ENCODE data around the gene RLN3. TPM values are rescaled to one million over a fixed set of nuclear protein-coding genes. Genes with fewer than 3 reads are reported as not detected.

The RLN3 gene
- polyA plus RNA-seq, 2 donors, result not detected

DNA sequence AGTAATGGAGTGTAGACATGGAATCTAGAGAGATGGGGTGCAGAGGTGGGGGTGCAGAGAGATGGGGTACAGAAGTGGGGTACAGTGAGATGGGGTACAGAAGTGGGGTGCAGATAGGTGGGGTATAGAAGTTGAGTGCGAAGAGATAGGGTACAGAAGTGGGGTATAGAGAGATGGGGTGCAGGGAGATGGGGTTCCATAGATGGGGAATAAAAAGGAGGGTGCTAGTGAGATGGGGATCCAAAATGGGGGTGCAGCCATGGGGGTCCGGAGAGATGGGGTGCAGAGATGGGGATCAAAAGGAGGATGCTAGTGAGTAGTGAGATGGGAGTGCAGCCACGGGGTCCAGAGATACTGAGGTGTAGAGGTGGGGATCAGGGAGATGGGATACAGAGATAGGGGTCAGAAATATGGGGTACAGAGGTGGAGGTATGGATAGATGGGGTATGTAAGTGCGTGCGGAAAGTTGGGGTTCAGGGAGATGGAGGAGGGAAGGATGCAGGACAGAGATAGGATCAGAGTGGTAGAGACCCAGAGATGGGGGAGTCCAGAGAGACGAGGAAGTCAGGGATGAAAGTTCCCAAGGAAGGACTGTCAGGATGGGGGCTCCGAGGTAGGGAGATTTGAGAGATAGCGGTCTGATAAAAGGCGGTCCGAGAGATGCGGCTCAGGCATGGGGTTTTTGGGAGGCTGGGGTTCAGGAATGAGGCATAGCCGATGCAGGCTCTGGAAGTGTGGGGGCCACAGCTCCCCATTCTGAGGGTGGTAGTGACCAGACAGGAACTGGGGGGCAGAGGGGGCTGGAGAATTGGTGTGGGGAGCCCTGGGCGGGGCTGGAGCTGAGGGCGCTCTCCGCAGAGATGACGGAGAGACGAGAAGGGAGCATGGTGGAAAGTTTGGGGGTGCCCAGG, 30.5 kb downstream of the RLN3 start:
- no peak overlapping the region for H3K27ac ChIP-seq (ENCODE audit: low read depth in 2 of 2, low read length in 1 of 2)
- H3K27me3 ChIP-seq (ENCODE audit: control insufficient read depth in 1 of 2, insufficient read depth in 2 of 2, low read length in 2 of 2), result peaks cover 0 to 6% of the 10 kb centered on the region in 2 donors
- no peaks in the 10 kb centered on the region for H3K9me3 ChIP-seq (ENCODE audit: control insufficient read depth in 2 of 2, insufficient read depth in 1 of 2, low read depth in 1 of 2, low read length in 1 of 2)
- H3K4me3 ChIP-seq (ENCODE audit: low read depth in 1 of 2, low read length in 2 of 2), result no peak overlapping the region
- 28 to 29% methylated on average over 17 of the region's 17 CpGs for WGBS, 2 donors
- H3K4me1 ChIP-seq (ENCODE audit: control insufficient read depth in 2 of 2, insufficient read depth in 2 of 2, low read length in 1 of 2), result peaks cover 0 to 11% of the 10 kb centered on the region in 2 donors
- H3K36me3 ChIP-seq (ENCODE audit: control insufficient read depth in 2 of 2, insufficient read depth in 2 of 2, low read length in 1 of 2), result no peaks in the 10 kb centered on the region

DNA sequence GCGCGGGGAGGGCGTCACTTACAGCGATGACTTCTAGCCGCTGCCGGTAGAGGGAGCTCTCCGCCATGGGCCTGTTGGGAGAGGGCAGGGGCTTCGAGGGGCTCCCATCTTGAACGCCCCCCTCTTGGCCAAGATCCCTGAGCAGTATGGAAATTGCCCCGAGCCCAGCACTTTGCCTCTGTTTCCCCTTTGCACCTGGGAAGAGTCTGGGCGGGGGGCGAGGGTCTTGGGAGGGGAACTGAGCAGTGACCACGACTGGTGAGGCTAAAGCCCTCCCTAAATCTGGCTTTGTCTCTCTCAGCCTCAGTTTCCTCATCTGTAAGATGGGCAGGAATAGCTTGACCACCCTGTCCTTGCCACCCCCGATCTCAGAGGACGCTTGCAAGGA, 31.1 kb downstream of the RLN3 start:
- no peak overlapping the region for H3K27ac ChIP-seq (ENCODE audit: low read depth in 2 of 2, low read length in 1 of 2)
- no peaks in the 10 kb centered on the region for H3K9me3 ChIP-seq (ENCODE audit: control insufficient read depth in 2 of 2, insufficient read depth in 1 of 2, low read depth in 1 of 2, low read length in 1 of 2)
- H3K36me3 ChIP-seq (ENCODE audit: control insufficient read depth in 2 of 2, insufficient read depth in 2 of 2, low read length in 1 of 2), result no peaks in the 10 kb centered on the region
- peaks cover 0 to 6% of the 10 kb centered on the region in 2 donors for H3K27me3 ChIP-seq (ENCODE audit: control insufficient read depth in 1 of 2, insufficient read depth in 2 of 2, low read length in 2 of 2)
- H3K4me1 ChIP-seq (ENCODE audit: control insufficient read depth in 2 of 2, insufficient read depth in 2 of 2, low read length in 1 of 2), result peaks cover 0 to 11% of the 10 kb centered on the region in 2 donors
- no peak overlapping the region for H3K4me3 ChIP-seq (ENCODE audit: low read depth in 1 of 2, low read length in 2 of 2)
- 19 to 21% methylated on average over 15 of the region's 15 CpGs for WGBS, 2 donors

DNA sequence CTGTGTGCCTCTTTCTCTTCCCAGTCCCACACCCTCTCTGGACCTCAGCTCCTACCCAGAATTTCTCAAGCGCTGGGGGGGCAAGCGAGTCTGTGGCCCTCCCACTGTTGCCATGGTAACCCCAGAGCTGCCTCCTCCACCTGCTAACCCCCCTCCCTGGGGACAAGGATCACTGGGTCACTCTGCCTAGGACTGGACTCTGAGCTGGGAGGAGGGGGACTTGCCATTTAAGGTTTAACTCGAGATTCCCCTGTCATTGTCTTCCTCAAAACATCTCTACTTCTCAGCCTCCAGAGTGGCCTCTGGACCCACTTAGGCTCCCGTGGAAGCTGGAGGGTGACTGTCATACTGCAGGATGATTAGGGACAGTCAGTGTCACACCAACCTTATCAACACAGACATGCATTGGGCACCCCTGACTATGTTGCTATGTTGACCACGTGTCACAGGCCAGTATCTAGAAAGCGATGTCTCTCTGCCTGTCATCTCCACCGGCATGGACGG, 31.8 kb downstream of the RLN3 start:
- H3K36me3 ChIP-seq (ENCODE audit: control insufficient read depth in 2 of 2, insufficient read depth in 2 of 2, low read length in 1 of 2), result no peaks in the 10 kb centered on the region
- no peaks in the 10 kb centered on the region for H3K9me3 ChIP-seq (ENCODE audit: control insufficient read depth in 2 of 2, insufficient read depth in 1 of 2, low read depth in 1 of 2, low read length in 1 of 2)
- no peak overlapping the region for H3K4me3 ChIP-seq (ENCODE audit: low read depth in 1 of 2, low read length in 2 of 2)
- H3K4me1 ChIP-seq (ENCODE audit: control insufficient read depth in 2 of 2, insufficient read depth in 2 of 2, low read length in 1 of 2), result peaks cover 0 to 11% of the 10 kb centered on the region in 2 donors
- H3K27ac ChIP-seq (ENCODE audit: low read depth in 2 of 2, low read length in 1 of 2), result no peak overlapping the region
- 38 to 48% methylated on average over 8 of the region's 8 CpGs for WGBS, 2 donors
- H3K27me3 ChIP-seq (ENCODE audit: control insufficient read depth in 1 of 2, insufficient read depth in 2 of 2, low read length in 2 of 2), result peaks cover 0 to 6% of the 10 kb centered on the region in 2 donors

DNA sequence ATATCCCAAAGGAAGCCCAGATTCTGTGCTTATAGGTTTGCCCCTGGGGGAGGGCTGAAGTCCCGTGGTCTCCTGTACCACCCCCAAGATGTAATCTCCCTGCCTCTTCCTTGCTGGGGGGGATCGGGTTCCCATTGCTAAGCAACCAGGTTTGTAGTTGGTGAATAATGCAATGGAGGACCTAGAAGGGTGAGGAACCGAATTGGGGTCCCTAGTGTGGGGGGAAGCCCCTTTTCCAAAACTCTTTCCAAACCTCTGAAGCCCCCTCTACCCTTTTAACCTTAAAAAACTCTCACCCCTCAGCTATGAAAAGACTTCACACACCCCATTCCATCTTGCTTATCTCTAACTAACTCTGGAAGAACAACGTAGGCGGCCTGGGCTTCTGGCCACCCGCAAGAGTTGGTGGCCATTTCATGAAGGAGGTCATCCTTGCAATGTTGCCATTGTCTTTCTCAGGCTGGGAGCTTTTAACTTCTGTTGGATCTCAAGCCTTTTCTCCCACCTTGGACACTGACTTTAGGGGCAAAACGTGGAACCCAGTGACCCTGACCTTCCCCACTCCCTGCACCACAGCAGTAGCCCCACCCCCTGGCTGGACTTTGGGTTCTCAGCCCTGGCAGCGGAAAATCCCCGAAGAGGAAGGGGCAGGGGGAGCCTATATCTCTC, 33.3 kb downstream of the RLN3 start:
- Histone ChIP-seq H3K27me3 (ENCODE audit: control insufficient read depth in 1 of 2, insufficient read depth in 2 of 2, low read length in 2 of 2) (peaks cover 0 to 6% of the 10 kb centered on the region in 2 donors), H3K4me3 (ENCODE audit: low read depth in 1 of 2, low read length in 2 of 2) (no peak overlapping the region), H3K4me1 (ENCODE audit: control insufficient read depth in 2 of 2, insufficient read depth in 2 of 2, low read length in 1 of 2) (peaks cover 0 to 11% of the 10 kb centered on the region in 2 donors), H3K27ac (ENCODE audit: low read depth in 2 of 2, low read length in 1 of 2) (no peak overlapping the region), H3K36me3 (ENCODE audit: control insufficient read depth in 2 of 2, insufficient read depth in 2 of 2, low read length in 1 of 2) (no peaks in the 10 kb centered on the region), H3K9me3 (ENCODE audit: control insufficient read depth in 2 of 2, insufficient read depth in 1 of 2, low read depth in 1 of 2, low read length in 1 of 2) (no peaks in the 10 kb centered on the region)
- 42 to 55% methylated on average over 9 of the region's 9 CpGs for WGBS, 2 donors

DNA sequence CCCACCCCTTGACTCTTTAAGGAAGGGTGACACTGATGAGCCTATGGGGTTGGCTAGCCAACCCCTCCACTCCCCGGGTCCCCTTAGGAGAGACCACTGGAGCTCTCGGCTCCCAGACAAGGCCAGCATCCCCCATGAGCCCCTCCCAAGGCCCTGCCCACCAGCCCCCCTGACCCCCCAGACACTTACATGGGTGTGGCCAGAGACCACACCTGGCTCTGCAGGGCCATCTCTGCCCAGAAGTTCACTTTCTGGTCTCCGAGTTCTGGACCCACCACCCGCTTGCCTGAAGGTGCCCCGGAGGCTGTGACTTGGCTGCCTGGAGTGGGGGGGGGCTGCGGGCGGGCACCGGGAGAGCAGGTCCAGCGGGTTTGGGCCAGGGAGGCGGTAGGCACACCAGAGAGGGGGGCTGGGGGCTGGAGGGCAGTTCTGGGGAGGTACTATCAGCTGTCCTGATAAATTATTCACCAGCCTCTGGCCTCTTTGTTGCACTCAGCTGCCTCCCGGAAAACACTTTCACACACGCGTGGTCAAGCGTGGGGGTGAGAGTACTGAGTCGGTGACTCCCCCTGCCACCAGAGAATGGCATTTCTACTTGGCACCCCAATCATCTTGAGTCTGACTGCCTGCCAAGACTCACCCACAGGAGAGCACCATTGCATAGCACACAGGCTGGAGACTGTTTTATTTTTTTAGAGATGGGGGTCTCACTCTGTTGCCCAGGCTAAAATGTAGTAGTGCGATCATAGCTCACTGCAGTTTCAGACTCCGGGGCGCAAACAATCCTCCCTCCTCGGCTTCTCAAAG, 34.0 kb downstream of the RLN3 start, which contains the start of gene PALM3:
Gene PALM3 (minus strand): TSS at position 326 of the 807 bp plus-strand sequence. CDS start 96 bp downstream, at position 230.
- Histone ChIP-seq H3K27me3 (ENCODE audit: control insufficient read depth in 1 of 2, insufficient read depth in 2 of 2, low read length in 2 of 2) (peaks cover 0 to 6% of the 10 kb centered on the region in 2 donors), H3K9me3 (ENCODE audit: control insufficient read depth in 2 of 2, insufficient read depth in 1 of 2, low read depth in 1 of 2, low read length in 1 of 2) (no peaks in the 10 kb centered on the region), H3K4me1 (ENCODE audit: control insufficient read depth in 2 of 2, insufficient read depth in 2 of 2, low read length in 1 of 2) (peaks cover 0 to 11% of the 10 kb centered on the region in 2 donors), H3K4me3 (ENCODE audit: low read depth in 1 of 2, low read length in 2 of 2) (no peak within 1 kb of the TSS), H3K36me3 (ENCODE audit: control insufficient read depth in 2 of 2, insufficient read depth in 2 of 2, low read length in 1 of 2) (no peaks in the 10 kb centered on the region), H3K27ac (ENCODE audit: low read depth in 2 of 2, low read length in 1 of 2) (no peak within 1 kb of the TSS)
- 41 to 48% methylated on average over 19 of the region's 19 CpGs for WGBS, 2 donors

DNA sequence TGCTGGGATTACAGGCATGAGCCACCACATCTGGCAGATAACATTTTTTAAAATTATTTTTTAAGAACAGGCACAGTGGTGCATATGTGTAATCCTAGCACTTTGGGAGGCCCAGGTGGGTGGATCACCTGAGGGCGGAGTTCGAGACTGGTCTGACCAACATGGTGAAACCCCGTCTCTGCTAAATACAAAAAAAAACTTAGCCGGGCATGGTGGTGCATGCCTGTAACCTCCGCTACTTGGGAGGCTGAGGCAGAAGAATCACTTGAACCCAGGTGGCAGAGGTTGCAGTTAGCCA, 34.6 kb downstream of the RLN3 start:
- Histone ChIP-seq H3K9me3 (ENCODE audit: control insufficient read depth in 2 of 2, insufficient read depth in 1 of 2, low read depth in 1 of 2, low read length in 1 of 2) (no peaks in the 10 kb centered on the region), H3K27ac (ENCODE audit: low read depth in 2 of 2, low read length in 1 of 2) (no peak overlapping the region), H3K4me1 (ENCODE audit: control insufficient read depth in 2 of 2, insufficient read depth in 2 of 2, low read length in 1 of 2) (peaks cover 0 to 11% of the 10 kb centered on the region in 2 donors), H3K27me3 (ENCODE audit: control insufficient read depth in 1 of 2, insufficient read depth in 2 of 2, low read length in 2 of 2) (peaks cover 0 to 6% of the 10 kb centered on the region in 2 donors), H3K36me3 (ENCODE audit: control insufficient read depth in 2 of 2, insufficient read depth in 2 of 2, low read length in 1 of 2) (no peaks in the 10 kb centered on the region), H3K4me3 (ENCODE audit: low read depth in 1 of 2, low read length in 2 of 2) (no peak overlapping the region)
- WGBS, 2 donors, result 53 to 62% methylated on average over 5 of the region's 5 CpGs

DNA sequence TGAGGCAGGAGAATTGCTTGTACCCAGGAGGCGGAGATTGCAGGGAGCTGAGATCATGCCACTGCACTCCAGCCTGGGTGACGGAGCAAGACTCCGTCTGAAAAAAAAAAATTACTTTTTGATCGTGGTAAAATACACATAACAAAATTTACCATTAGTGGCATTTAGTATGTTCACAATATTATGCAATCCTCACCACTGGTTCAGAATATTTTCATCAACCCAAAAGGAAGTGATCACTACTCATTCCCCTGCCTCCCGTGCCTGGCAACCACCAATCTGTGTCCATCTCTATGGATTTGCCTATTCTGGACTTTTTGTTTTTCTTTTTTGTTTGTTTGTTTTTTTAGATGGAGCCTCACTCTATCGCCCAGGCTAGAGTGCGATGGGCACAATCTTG, 35.2 kb downstream of the RLN3 start:
- H3K27ac ChIP-seq (ENCODE audit: low read depth in 2 of 2, low read length in 1 of 2), result no peak overlapping the region
- no peak overlapping the region for H3K4me3 ChIP-seq (ENCODE audit: low read depth in 1 of 2, low read length in 2 of 2)
- H3K36me3 ChIP-seq (ENCODE audit: control insufficient read depth in 2 of 2, insufficient read depth in 2 of 2, low read length in 1 of 2), result no peaks in the 10 kb centered on the region
- H3K4me1 ChIP-seq (ENCODE audit: control insufficient read depth in 2 of 2, insufficient read depth in 2 of 2, low read length in 1 of 2), result peaks cover 0 to 7% of the 10 kb centered on the region in 2 donors
- no peaks in the 10 kb centered on the region for H3K9me3 ChIP-seq (ENCODE audit: control insufficient read depth in 2 of 2, insufficient read depth in 1 of 2, low read depth in 1 of 2, low read length in 1 of 2)
- 74% methylated on average over 7 of the region's 7 CpGs for WGBS, 2 donors
- peaks cover 0 to 6% of the 10 kb centered on the region in 2 donors for H3K27me3 ChIP-seq (ENCODE audit: control insufficient read depth in 1 of 2, insufficient read depth in 2 of 2, low read length in 2 of 2)

DNA sequence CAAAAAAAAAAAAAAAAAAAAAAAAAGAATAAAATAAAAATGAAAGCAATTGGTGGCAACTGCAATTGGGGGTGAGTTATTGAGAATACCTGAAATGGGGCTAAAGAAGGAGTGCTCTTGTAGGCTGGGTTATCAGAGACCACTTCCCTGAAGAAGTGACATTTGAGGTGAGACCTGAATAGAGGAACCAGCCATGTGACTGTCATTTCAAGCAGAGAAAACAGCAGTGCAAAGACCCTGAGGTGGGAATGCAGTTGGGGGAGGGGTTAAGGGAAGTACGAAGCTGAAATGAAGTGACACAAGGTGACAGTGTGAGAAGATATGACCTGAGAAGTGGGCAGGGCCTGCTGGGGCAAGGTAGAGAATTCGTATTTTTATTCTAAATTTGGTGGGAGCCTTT, 38.2 kb downstream of the RLN3 start:
- Histone ChIP-seq H3K27me3 (ENCODE audit: control insufficient read depth in 1 of 2, insufficient read depth in 2 of 2, low read length in 2 of 2) (no peaks in the 10 kb centered on the region), H3K9me3 (ENCODE audit: control insufficient read depth in 2 of 2, insufficient read depth in 1 of 2, low read depth in 1 of 2, low read length in 1 of 2) (no peaks in the 10 kb centered on the region), H3K27ac (ENCODE audit: low read depth in 2 of 2, low read length in 1 of 2) (no peak overlapping the region), H3K4me3 (ENCODE audit: low read depth in 1 of 2, low read length in 2 of 2) (no peak overlapping the region), H3K36me3 (ENCODE audit: control insufficient read depth in 2 of 2, insufficient read depth in 2 of 2, low read length in 1 of 2) (no peaks in the 10 kb centered on the region), H3K4me1 (ENCODE audit: control insufficient read depth in 2 of 2, insufficient read depth in 2 of 2, low read length in 1 of 2) (no peaks in the 10 kb centered on the region)
- WGBS, 2 donors, result 58 to 64% methylated on average over 2 of the region's 2 CpGs
